ENCODE results near the gene GAK.

GAK gene

DNA sequence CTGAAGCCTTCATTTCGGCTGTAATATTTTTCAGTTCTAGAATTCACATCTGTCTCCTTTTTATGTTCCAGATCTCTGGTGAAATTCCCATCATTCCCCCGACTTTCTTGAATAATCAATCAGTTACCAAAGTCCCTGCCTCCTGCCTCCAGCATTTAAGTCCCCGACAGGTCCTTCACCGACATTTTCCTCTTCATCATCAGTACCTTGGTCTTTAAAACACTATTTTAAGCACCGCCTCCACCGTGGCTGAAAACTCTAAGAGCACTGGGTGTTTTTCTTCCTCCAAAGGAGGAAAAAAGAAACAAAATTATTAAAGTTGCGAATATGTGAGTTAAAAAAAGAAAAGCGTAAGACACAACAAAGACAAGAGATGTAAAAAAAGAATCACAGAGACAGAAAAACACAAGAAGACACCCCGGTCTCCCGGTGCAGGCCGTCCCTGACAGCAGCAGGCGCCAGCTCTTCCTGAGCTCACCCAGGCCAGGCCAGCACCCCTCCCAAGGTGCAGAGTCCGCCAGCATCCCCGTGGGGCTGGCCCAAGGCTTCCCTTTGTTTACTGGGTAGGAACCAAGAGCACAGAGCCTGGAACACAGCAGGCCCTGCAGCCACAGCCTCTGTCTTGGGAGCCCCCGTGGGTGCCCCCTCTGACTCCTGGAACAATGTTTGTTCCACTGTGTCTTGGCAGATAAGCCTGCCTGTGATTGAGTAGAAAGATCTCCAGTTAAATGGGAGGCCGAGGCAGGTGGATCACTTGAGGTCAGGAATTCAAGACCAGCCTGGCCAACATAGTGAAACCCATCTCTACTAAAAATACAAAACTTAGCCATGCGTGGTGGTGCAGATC is 56.9 kb downstream of the GAK start:
- in situ Hi-C loops (cut with MboI; ENCODE audit: low sequenced_read_pairs): no loop called here

- in situ Hi-C loops (cut with MboI; ENCODE audit: low sequenced_read_pairs): no loop called here
Observed at GRCh38 chr4:874056-874455, 58.1 kb downstream of the GAK start.

- in situ Hi-C loops (cut with MboI; ENCODE audit: low sequenced_read_pairs): no loop called here
Observed at GRCh38 chr4:872241-872981, 59.7 kb downstream of the GAK start.

GRCh38 chr4:871484-871883 is 60.6 kb downstream of the GAK start:
- in situ Hi-C loops (cut with MboI; ENCODE audit: low sequenced_read_pairs): no loop called here

- in situ Hi-C loops (cut with MboI; ENCODE audit: low sequenced_read_pairs): no loop called here
Observed at GRCh38 chr4:870951-871350, 61.2 kb downstream of the GAK start.

- in situ Hi-C loops (cut with MboI; ENCODE audit: low sequenced_read_pairs): no loop called here
Observed at GRCh38 chr4:869776-870175, 62.3 kb downstream of the GAK start.

DNA sequence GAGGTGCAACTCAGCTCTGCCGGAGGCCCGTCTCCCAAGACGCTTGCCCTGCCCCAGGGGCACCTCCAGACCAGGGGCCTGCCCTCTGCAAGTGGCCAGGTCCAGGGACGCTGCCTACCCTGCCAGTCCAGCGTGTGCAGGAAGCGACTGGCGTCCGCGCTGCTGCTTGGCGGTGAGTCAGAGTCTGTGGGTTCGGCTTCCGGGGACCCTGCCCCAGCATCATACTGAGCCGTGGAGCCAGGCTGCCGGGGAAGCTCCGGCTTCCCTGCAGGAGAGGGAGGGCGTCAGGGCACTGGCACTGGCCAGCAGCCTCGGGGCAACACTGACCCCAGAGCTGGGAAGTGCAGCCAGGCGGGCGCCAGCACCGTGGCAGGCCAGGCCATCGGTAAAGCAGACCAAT is 63.7 kb downstream of the GAK start:
- in situ Hi-C loops (cut with MboI; ENCODE audit: low sequenced_read_pairs): no loop called here

DNA sequence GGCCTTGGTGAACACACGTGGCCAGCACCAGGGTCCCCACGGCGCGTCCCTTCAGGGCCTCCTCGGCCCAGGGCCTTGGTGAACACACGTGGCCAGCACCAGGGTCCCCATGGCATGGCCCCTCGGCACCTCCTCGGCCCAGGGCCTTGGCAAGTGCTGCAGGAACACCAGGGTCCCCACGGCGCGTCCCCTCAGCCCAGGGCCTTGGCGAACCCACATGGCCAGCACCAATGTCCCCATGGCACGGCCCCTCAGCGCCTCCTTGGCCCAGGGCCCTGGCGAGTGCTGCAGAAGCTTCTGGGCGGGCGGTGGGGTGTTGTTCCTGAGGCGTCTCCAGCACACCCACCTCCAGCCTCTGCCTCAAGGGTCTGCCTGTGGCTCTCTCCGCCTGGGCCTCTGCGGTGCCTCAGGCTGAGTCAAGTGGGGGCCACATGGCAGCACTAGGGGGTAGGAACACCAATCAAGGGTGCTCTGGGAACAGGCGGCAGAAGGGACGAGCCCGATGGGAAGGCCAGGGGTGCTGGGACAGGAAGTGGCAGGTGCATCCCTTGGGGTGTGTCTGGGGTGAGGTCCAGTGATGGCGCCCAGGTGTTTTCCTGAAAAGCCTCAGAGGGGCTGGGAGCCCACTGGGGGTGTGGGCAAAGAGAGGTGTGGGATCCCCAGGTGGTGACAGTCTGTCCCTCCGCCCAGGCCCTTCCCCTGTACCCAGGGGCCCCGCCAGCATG is 64.4 kb downstream of the GAK start:
- in situ Hi-C loops (cut with MboI; ENCODE audit: low sequenced_read_pairs): no loop called here

DNA sequence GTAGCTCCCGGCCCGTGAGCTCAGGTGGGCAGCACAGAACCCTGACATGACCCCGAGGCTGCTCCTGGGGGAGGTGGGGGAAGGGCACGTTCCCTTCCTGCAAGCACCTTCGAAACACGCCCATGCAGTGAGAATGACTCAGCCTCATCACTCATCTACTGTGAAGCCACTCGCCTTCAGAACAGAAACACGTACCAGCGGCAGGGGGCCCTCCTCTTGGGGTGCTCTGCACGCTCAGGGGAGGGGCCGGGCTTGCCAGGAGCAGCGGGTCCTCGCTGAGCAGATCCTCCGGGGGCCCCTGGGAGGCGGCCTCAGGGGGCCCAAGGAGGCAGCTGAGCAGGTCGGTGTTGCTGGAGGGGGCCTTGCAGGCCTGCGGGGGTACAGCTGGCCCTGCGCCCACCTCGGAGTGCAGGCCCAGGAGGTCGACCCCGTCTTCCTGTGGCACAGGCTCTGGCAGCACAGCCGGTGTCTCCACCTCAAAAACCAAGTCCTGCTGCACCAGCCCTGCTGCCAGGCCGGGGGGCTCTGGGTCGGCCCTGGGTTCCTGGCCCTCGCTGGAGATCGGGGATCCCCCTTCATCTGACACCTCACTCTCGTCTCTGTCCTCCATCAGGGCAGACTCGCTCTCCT is 65.2 kb downstream of the GAK start:
- in situ Hi-C loops (cut with MboI; ENCODE audit: low sequenced_read_pairs): no loop called here

- in situ Hi-C loops (cut with MboI; ENCODE audit: low sequenced_read_pairs): no loop called here
Observed at GRCh38 chr4:866068-866760, 65.9 kb downstream of the GAK start.

- in situ Hi-C loops (cut with MboI; ENCODE audit: low sequenced_read_pairs): no loop called here
Observed at GRCh38 chr4:865572-865971, 66.5 kb downstream of the GAK start.

GRCh38 chr4:865121-865465 is 67.0 kb downstream of the GAK start:
- in situ Hi-C loops (cut with MboI; ENCODE audit: low sequenced_read_pairs): no loop called here

- in situ Hi-C loops (cut with MboI; ENCODE audit: low sequenced_read_pairs): no loop called here
Observed at GRCh38 chr4:864456-865120, 67.5 kb downstream of the GAK start.

- in situ Hi-C loops (cut with MboI; ENCODE audit: low sequenced_read_pairs): no loop called here
Observed at GRCh38 chr4:860561-860960, 71.6 kb downstream of the GAK start.

DNA sequence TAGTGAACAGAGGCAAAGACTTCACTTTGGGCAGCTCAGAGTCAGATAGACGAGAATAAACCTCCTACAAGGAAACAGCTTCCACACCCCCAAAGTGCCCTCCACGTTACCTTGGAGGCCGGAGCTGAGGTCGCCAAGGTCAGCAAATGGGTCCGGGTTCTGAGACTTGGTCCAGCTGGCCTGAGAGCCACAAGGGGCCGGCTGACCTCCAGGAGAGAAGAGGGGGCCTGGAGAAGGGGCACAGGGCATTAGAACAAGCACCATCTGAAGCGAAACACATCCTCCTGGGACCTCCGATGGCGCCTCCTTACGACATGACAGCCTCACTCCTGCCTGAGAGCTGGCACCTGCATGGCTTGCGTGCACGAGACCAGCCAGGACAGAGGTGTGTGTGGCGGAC is 72.6 kb downstream of the GAK start:
- in situ Hi-C loops (cut with MboI; ENCODE audit: low sequenced_read_pairs): no loop called here

- in situ Hi-C loops (cut with MboI; ENCODE audit: low sequenced_read_pairs): no loop called here
Observed at GRCh38 chr4:858831-859451, 73.2 kb downstream of the GAK start.

GRCh38 chr4:858041-858481 is 74.1 kb downstream of the GAK start:
- in situ Hi-C loops (cut with MboI; ENCODE audit: low sequenced_read_pairs): no loop called here

DNA sequence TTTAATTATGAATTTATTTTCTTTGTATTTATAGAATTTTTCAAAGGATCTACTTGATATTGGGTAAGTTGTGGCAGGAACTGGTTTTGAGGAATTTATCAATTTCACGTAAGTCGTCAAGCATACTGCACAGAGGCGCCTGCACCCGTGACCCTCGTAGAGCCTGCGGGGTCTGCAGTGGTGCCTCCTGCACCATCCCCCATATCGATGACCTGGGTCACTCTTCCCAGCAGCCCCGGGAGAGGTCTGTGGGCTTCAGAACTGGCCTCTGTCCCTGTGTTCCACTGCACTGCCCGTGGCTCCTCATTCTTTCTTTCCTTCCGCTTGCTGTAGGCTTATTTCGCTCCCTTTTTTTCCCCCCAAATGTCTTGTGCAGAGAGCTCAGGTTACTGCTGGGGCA is 74.7 kb downstream of the GAK start:
- in situ Hi-C loops (cut with MboI; ENCODE audit: low sequenced_read_pairs): no loop called here

- in situ Hi-C loops (cut with MboI; ENCODE audit: low sequenced_read_pairs): no loop called here
Observed at GRCh38 chr4:856225-856901, 75.8 kb downstream of the GAK start.
